ENCODE data around the gene KCNB1.

GRCh38 chr20:49353348-49353747 is 129.1 kb downstream of the KCNB1 start:
- TF ChIP-seq, protein P1, sequence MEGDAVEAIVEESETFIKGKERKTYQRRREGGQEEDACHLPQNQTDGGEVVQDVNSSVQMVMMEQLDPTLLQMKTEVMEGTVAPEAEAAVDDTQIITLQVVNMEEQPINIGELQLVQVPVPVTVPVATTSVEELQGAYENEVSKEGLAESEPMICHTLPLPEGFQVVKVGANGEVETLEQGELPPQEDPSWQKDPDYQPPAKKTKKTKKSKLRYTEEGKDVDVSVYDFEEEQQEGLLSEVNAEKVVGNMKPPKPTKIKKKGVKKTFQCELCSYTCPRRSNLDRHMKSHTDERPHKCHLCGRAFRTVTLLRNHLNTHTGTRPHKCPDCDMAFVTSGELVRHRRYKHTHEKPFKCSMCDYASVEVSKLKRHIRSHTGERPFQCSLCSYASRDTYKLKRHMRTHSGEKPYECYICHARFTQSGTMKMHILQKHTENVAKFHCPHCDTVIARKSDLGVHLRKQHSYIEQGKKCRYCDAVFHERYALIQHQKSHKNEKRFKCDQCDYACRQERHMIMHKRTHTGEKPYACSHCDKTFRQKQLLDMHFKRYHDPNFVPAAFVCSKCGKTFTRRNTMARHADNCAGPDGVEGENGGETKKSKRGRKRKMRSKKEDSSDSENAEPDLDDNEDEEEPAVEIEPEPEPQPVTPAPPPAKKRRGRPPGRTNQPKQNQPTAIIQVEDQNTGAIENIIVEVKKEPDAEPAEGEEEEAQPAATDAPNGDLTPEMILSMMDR (IDR thresholded peaks at IDR 0.05), result no peak
- no peak for TF ChIP-seq ZFX (IDR thresholded peaks at IDR 0.05; ENCODE audit: borderline replicate concordance)

Data from 22Rv1 (cell line).